Activated CD8-positive, alpha-beta memory T cell treated with anti-CD3 and anti-CD28 coated beads for 24 hours (primary cell): ENCODE results near the gene METTL16.
"Not testable (repeated sequence)": the region's sequence is repeated elsewhere in the genome, so short reads cannot be mapped to it uniquely, and the experiment has no call there.

Experiments used
- DNase-seq: peaks from one replicate; pipeline ENCODE4 v3.0.0-alpha.2; 2020

METTL16 gene

GRCh38 chr17:2500446-2500845, 11.2 kb downstream of the METTL16 start:
- DNase-seq = no peak

- not testable (repeated sequence) for DNase-seq
These were observed 22.4 kb downstream of the METTL16 start for GRCh38 chr17:2489286-2489685.

GRCh38 chr17:2487306-2487705, 24.4 kb downstream of the METTL16 start:
- no peak for DNase-seq

- DNase-seq = not testable (repeated sequence)
These were observed 25.0 kb downstream of the METTL16 start for GRCh38 chr17:2486709-2487108.

- DNase-seq = no peak
These were observed 25.7 kb downstream of the METTL16 start for GRCh38 chr17:2485970-2486369.

- DNase-seq = no peak
These were observed 26.1 kb downstream of the METTL16 start for GRCh38 chr17:2485543-2485942.

GRCh38 chr17:2484876-2485275, 26.8 kb downstream of the METTL16 start:
- no peak for DNase-seq

GRCh38 chr17:2483084-2483483, 28.6 kb downstream of the METTL16 start:
- no peak for DNase-seq

- DNase-seq = no peak
These were observed 29.5 kb downstream of the METTL16 start for GRCh38 chr17:2482218-2482617.

- no peak for DNase-seq
These were observed 29.9 kb downstream of the METTL16 start for GRCh38 chr17:2481760-2482159.

GRCh38 chr17:2478458-2478857, 33.2 kb downstream of the METTL16 start:
- DNase-seq = no peak

GRCh38 chr17:2475056-2475455, 36.6 kb downstream of the METTL16 start:
- DNase-seq = no peak

- DNase-seq = no peak
These were observed 37.3 kb downstream of the METTL16 start for GRCh38 chr17:2474371-2474770.

GRCh38 chr17:2468270-2468669, 43.4 kb downstream of the METTL16 start:
- no peak for DNase-seq

- no peak for DNase-seq
These were observed 44.8 kb downstream of the METTL16 start for GRCh38 chr17:2466931-2467330.

GRCh38 chr17:2462481-2462880, 49.2 kb downstream of the METTL16 start:
- DNase-seq = no peak

- DNase-seq = no peak
These were observed 51.8 kb downstream of the METTL16 start for GRCh38 chr17:2459917-2460271.

- no peak for DNase-seq
These were observed 53.8 kb downstream of the METTL16 start for GRCh38 chr17:2457913-2458312.

- no peak for DNase-seq
These were observed 55.2 kb downstream of the METTL16 start for GRCh38 chr17:2456475-2456874.

GRCh38 chr17:2455956-2456355, 55.7 kb downstream of the METTL16 start:
- DNase-seq = no peak

- DNase-seq = no peak
These were observed 57.8 kb downstream of the METTL16 start for GRCh38 chr17:2453866-2454265.

- no peak for DNase-seq
These were observed 58.4 kb downstream of the METTL16 start for GRCh38 chr17:2453325-2453724.

- no peak for DNase-seq
These were observed 59.4 kb downstream of the METTL16 start for GRCh38 chr17:2452216-2452750.

- no peak for DNase-seq
These were observed 61.6 kb downstream of the METTL16 start for GRCh38 chr17:2450016-2450650.

GRCh38 chr17:2449486-2449885, 62.2 kb downstream of the METTL16 start:
- no peak for DNase-seq
